ENCODE results near the gene COQ8B. TPM values are rescaled to one million over a fixed set of nuclear protein-coding genes. Genes with fewer than 3 reads are reported as not detected.

Gene COQ8B
- total RNA-seq, 1 donor from 2014 or later: 26.4 TPM

DNA sequence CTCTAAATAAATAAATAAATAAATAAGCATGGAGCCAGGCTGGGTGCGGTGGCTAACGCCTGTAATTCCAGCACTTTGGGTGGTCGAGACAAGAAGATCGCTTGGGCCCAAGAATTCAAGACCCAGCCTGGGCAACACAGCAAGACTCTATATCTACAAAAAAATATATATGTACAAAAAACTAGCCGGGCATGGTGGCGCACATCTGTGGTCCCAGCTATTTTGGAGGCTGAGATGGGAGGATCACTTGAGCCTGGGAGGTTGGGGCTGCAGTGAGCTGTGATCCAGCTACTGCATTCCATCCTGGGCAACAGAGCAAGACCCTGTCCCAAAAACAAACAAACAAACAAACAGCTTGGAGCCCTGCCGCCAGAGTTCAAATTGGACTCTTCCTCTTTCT, 30.9 kb upstream of the COQ8B start:
- no peak overlapping the region for H3K27ac Mint-ChIP-seq (ENCODE audit: unreplicated experiment)
- peaks cover 19% of the 10 kb centered on the region for H3K27me3 Mint-ChIP-seq (ENCODE audit: unreplicated experiment)
- H3K4me3 Mint-ChIP-seq (ENCODE audit: unreplicated experiment): no peak overlapping the region
- no peak for TF ChIP-seq CTCF (IDR thresholded peaks at IDR 0.05; ENCODE audit: unreplicated experiment)
- DNase-seq (ENCODE audit: low spot score): no peak
- no peaks in the 10 kb centered on the region for H3K9me3 Mint-ChIP-seq (ENCODE audit: unreplicated experiment)
- H3K36me3 Mint-ChIP-seq (ENCODE audit: low read depth, unreplicated experiment): peaks cover 8% of the 10 kb centered on the region
- H3K4me1 Mint-ChIP-seq (ENCODE audit: unreplicated experiment): peaks cover 31% of the 10 kb centered on the region

DNA sequence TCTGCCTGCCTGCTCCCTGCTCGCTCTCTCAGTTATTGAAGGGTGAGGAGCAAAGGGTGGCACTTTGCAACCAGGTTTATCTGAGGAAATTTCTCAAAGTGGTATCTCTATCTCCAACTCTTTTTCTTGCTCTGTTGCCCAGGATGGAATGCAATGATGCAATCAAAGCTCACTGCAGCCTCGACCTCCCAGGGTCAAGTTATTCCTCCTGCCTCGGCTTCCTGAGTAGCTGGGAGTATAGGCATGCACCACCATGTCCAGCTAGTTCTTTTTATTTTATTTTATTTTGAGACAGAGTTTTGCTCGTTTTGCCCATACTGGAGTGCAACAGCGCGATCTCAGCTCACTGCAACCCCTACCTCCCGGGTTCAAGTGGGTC, 28.7 kb upstream of the COQ8B start:
- Mint-ChIP-seq H3K27ac (ENCODE audit: unreplicated experiment) (no peak overlapping the region), H3K4me3 (ENCODE audit: unreplicated experiment) (no peak overlapping the region), H3K27me3 (ENCODE audit: unreplicated experiment) (peaks cover 11% of the 10 kb centered on the region), H3K36me3 (ENCODE audit: low read depth, unreplicated experiment) (peaks cover 4% of the 10 kb centered on the region), H3K9me3 (ENCODE audit: unreplicated experiment) (no peaks in the 10 kb centered on the region), H3K4me1 (ENCODE audit: unreplicated experiment) (peaks cover 17% of the 10 kb centered on the region)
- TF ChIP-seq CTCF (IDR thresholded peaks at IDR 0.05; ENCODE audit: unreplicated experiment): no peak
- DNase-seq (ENCODE audit: low spot score): no peak

GRCh38 chr19:40744554-40745401, 28.1 kb upstream of the COQ8B start:
- H3K4me1 Mint-ChIP-seq (ENCODE audit: unreplicated experiment): peaks cover 12% of the 10 kb centered on the region
- no peaks in the 10 kb centered on the region for H3K9me3 Mint-ChIP-seq (ENCODE audit: unreplicated experiment)
- H3K27ac Mint-ChIP-seq (ENCODE audit: unreplicated experiment): no peak overlapping the region
- no peak for TF ChIP-seq CTCF (IDR thresholded peaks at IDR 0.05; ENCODE audit: unreplicated experiment)
- DNase-seq (ENCODE audit: low spot score): peak; percentile 24
- no peak overlapping the region for H3K4me3 Mint-ChIP-seq (ENCODE audit: unreplicated experiment)
- peaks cover 8% of the 10 kb centered on the region for H3K27me3 Mint-ChIP-seq (ENCODE audit: unreplicated experiment)
- H3K36me3 Mint-ChIP-seq (ENCODE audit: low read depth, unreplicated experiment): peaks cover 4% of the 10 kb centered on the region

- Mint-ChIP-seq H3K4me3 (ENCODE audit: unreplicated experiment) (no peak overlapping the region), H3K27me3 (ENCODE audit: unreplicated experiment) (peaks cover 6% of the 10 kb centered on the region)
Observed at GRCh38 chr19:40743926-40744325, 27.2 kb upstream of the COQ8B start.

More at GRCh38 chr19:40743926-40744325, 27.2 kb upstream of the COQ8B start:
- peaks cover 6% of the 10 kb centered on the region for H3K36me3 Mint-ChIP-seq (ENCODE audit: low read depth, unreplicated experiment)
- peaks cover 5% of the 10 kb centered on the region for H3K4me1 Mint-ChIP-seq (ENCODE audit: unreplicated experiment)
- no peak overlapping the region for H3K27ac Mint-ChIP-seq (ENCODE audit: unreplicated experiment)
- TF ChIP-seq CTCF (IDR thresholded peaks at IDR 0.05; ENCODE audit: unreplicated experiment): no peak
- DNase-seq (ENCODE audit: low spot score): no peak
- no peaks in the 10 kb centered on the region for H3K9me3 Mint-ChIP-seq (ENCODE audit: unreplicated experiment)
